Activated CD8-positive, alpha-beta T cell treated with anti-CD3 and anti-CD28 coated beads for 36 hours (primary cell): ENCODE data around the gene MPO. TPM values are rescaled to one million over a fixed set of nuclear protein-coding genes. Genes with fewer than 3 reads are reported as not detected.

Experiments used
- ATAC-seq: fragments of 200-7000 bp; cut with Tn5 transposase; one replicate; pipeline ENCODE4 v1.10.0; 2021; ENCODE audit warnings: mild to moderate bottlenecking, moderate library complexity
- CTCF ChIA-PET: fragments of 350-600 bp; sonication (Branson Sonifier 250); formaldehyde crosslinking; loops from one replicate; lab custom pipeline; 2021; ENCODE audit warnings: antibody characterized with exemption; lab: Charles Lee
- POLR2A ChIA-PET: fragments of 350-600 bp; sonication (Branson Sonifier 250); formaldehyde crosslinking; loops from one replicate; lab custom pipeline; 2021; ENCODE audit warnings: antibody characterized with exemption; lab: Charles Lee
- DNase-seq: peaks from one replicate; pipeline ENCODE4 v3.0.0-alpha.2; 2020
- H3K27ac Mint-ChIP-seq: one replicate; pipeline ENCODE4 v1.8.0; 2021; ENCODE audit warnings: mild to moderate bottlenecking, mixed read lengths
- H3K27me3 Mint-ChIP-seq: one replicate; pipeline ENCODE4 v1.8.0; 2021; ENCODE audit warnings: mixed read lengths
- H3K36me3 Mint-ChIP-seq: one replicate; pipeline ENCODE4 v1.8.0; 2021; ENCODE audit warnings: low read depth, mixed read lengths
- H3K4me1 Mint-ChIP-seq: one replicate; pipeline ENCODE4 v1.8.0; 2021; ENCODE audit warnings: low read depth, mixed read lengths
- H3K4me3 Mint-ChIP-seq: one replicate; pipeline ENCODE4 v1.8.0; 2021; ENCODE audit warnings: mild to moderate bottlenecking, moderate library complexity, mixed read lengths
- H3K9me3 Mint-ChIP-seq: one replicate; pipeline ENCODE4 v1.8.0; 2021; ENCODE audit warnings: mixed read lengths
- CTCF ChIP-seq: fragments of 200-600 bp; IDR thresholded peaks from one replicate; pipeline ENCODE4 v1.8.0; 2022; ENCODE audit warnings: antibody characterized with exemption, mild to moderate bottlenecking
- intact Hi-C: fragments of 100-400 bp; cut with micrococcal nuclease; formaldehyde crosslinking; loops from one replicate; pipeline ENCODE4 v1.10.0; 2022
- total RNA-seq, 2 experiments: library from RNA; stranded (reverse); gene quantifications; one replicate each; pipeline ENCODE4 v1.2.3, GENCODE V29; 2021

The MPO gene
- total RNA-seq, 2 experiments from 2014 or later = not detected

GRCh38 chr17:58244963-58245362, 35.8 kb downstream of the MPO start:
- TF ChIP-seq CTCF = no peak
- CTCF ChIA-PET = no interaction called here
- peaks cover 27% of the 10 kb centered on the region for H3K27me3 Mint-ChIP-seq
- no peak overlapping the region for H3K4me3 Mint-ChIP-seq
- ATAC-seq (no peak), DNase-seq (no peak)
- POLR2A ChIA-PET = no interaction called here
- intact Hi-C loops = no loop called here
- H3K36me3 Mint-ChIP-seq = no peaks in the 10 kb centered on the region
- H3K9me3 Mint-ChIP-seq = no peaks in the 10 kb centered on the region
- peaks cover 11% of the 10 kb centered on the region for H3K4me1 Mint-ChIP-seq
- H3K27ac Mint-ChIP-seq = no peak overlapping the region

- no peak overlapping the region for H3K27ac Mint-ChIP-seq
- TF ChIP-seq CTCF = no peak
- ChIA-PET POLR2A (interaction anchor here (1.3 kb wide), 2 partner anchors 11 to 22 kb away, joined by 3 to 4 read pairs; no protein-coding TSS in a partner anchor), CTCF (interaction anchor here (1.0 to 1.5 kb wide), 3 partner anchors 7 to 42 kb away, joined by 3 to 5 read pairs (median 3); no protein-coding TSS in a partner anchor)
- peak; percentile 29 for DNase-seq
- no peaks in the 10 kb centered on the region for H3K36me3 Mint-ChIP-seq
- peaks cover 34% of the 10 kb centered on the region for H3K27me3 Mint-ChIP-seq
- peaks cover 3% of the 10 kb centered on the region for H3K4me1 Mint-ChIP-seq
- no peaks in the 10 kb centered on the region for H3K9me3 Mint-ChIP-seq
- no peak overlapping the region for H3K4me3 Mint-ChIP-seq
- intact Hi-C loops = no loop called here
- peak; percentile 72 for ATAC-seq
Observed at GRCh38 chr17:58242171-58242784, 38.5 kb downstream of the MPO start.

- Mint-ChIP-seq H3K4me3 (no peak overlapping the region), H3K27ac (no peak overlapping the region), H3K36me3 (no peaks in the 10 kb centered on the region), H3K9me3 (no peaks in the 10 kb centered on the region), H3K4me1 (peaks cover 3% of the 10 kb centered on the region), H3K27me3 (peaks cover 42% of the 10 kb centered on the region)
- intact Hi-C loops = no loop called here
- ATAC-seq (no peak), DNase-seq (no peak)
- CTCF ChIA-PET = interaction anchor here (1.2 kb wide), 1 partner anchor 10 kb away, joined by 5 read pairs; no protein-coding TSS in a partner anchor
- POLR2A ChIA-PET = no interaction called here
- no peak for TF ChIP-seq CTCF
Observed at GRCh38 chr17:58239987-58240386, 40.7 kb downstream of the MPO start.

- POLR2A ChIA-PET = interaction anchor here (1.2 to 1.4 kb wide), 2 partner anchors 79 to 90 kb away, joined by 3 to 4 read pairs; no protein-coding TSS in a partner anchor
- no peak within 1 kb of the TSS for H3K4me3 Mint-ChIP-seq
- no peak for ATAC-seq
- no peaks in the 10 kb centered on the region for H3K9me3 Mint-ChIP-seq
- H3K36me3 Mint-ChIP-seq = no peaks in the 10 kb centered on the region
- H3K4me1 Mint-ChIP-seq = peaks cover 3% of the 10 kb centered on the region
- no peak for DNase-seq
- no peak within 1 kb of the TSS for H3K27ac Mint-ChIP-seq
- intact Hi-C loops = no loop called here
- TF ChIP-seq CTCF = no peak
- peaks cover 40% of the 10 kb centered on the region for H3K27me3 Mint-ChIP-seq
- CTCF ChIA-PET = interaction anchor here (0.9 to 3.8 kb wide), 5 partner anchors 9 to 126 kb away, joined by 3 to 26 read pairs (median 3); no protein-coding TSS in a partner anchor
Observed at GRCh38 chr17:58238147-58238634, 42.5 kb downstream of the MPO start, which contains the start of gene LPO. Gene LPO (plus strand): TSS chr17:58238584. CDS start chr17:58242980, 4,396 bp downstream.

- Mint-ChIP-seq H3K9me3 (no peaks in the 10 kb centered on the region), H3K36me3 (no peaks in the 10 kb centered on the region), H3K4me1 (peaks cover 7% of the 10 kb centered on the region), H3K4me3 (no peak overlapping the region), H3K27ac (no peak overlapping the region), H3K27me3 (peaks cover 34% of the 10 kb centered on the region)
- DNase-seq (no peak), ATAC-seq (no peak)
- CTCF ChIA-PET = interaction anchor here (0.9 to 3.8 kb wide), 9 partner anchors 10 to 403 kb away, joined by 3 to 26 read pairs (median 4); no protein-coding TSS in a partner anchor
- TF ChIP-seq CTCF = no peak
- intact Hi-C loops = no loop called here
- POLR2A ChIA-PET = interaction anchor here (1.1 to 1.6 kb wide), 3 partner anchors 12 to 66 kb away, joined by 3 to 5 read pairs (median 3); no protein-coding TSS in a partner anchor
Observed at GRCh38 chr17:58236394-58236793, 44.3 kb downstream of the MPO start.
